ENCODE measurements around the gene CACNA2D3. TPM values are rescaled to one million over a fixed set of nuclear protein-coding genes. Genes with fewer than 3 reads are reported as not detected.

The CACNA2D3 gene
- total RNA-seq, 1 donor from 2014 or later: 10.0 TPM

DNA sequence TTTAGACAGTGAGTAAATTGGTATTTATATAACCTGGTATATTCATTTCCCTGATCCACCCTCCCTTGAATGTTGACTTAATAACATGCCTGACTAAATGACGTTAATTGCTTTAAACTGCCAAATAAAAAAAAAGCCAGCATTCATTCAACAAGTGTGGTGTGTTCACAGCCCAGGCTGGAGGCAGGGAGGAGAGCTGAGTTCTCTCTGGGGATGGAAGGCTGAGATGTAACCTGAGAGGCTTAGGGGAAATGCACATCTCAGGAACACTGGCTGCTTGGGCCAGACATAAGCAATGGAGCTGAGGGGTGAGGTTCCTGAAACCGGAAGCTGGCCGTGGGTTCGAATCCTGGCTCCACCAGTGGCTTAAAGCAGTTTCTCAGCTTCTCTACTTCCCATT lies 17.3 kb downstream of the CACNA2D3 start:
- H3K4me1 Mint-ChIP-seq (ENCODE audit: low read depth, unreplicated experiment): peaks cover 29% of the 10 kb centered on the region
- DNase-seq: no peak
- H3K27me3 Mint-ChIP-seq (ENCODE audit: unreplicated experiment): peaks cover 1% of the 10 kb centered on the region
- H3K4me3 Mint-ChIP-seq (ENCODE audit: unreplicated experiment): no peak overlapping the region
- TF ChIP-seq, protein P1, sequence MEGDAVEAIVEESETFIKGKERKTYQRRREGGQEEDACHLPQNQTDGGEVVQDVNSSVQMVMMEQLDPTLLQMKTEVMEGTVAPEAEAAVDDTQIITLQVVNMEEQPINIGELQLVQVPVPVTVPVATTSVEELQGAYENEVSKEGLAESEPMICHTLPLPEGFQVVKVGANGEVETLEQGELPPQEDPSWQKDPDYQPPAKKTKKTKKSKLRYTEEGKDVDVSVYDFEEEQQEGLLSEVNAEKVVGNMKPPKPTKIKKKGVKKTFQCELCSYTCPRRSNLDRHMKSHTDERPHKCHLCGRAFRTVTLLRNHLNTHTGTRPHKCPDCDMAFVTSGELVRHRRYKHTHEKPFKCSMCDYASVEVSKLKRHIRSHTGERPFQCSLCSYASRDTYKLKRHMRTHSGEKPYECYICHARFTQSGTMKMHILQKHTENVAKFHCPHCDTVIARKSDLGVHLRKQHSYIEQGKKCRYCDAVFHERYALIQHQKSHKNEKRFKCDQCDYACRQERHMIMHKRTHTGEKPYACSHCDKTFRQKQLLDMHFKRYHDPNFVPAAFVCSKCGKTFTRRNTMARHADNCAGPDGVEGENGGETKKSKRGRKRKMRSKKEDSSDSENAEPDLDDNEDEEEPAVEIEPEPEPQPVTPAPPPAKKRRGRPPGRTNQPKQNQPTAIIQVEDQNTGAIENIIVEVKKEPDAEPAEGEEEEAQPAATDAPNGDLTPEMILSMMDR (IDR thresholded peaks at IDR 0.05; ENCODE audit: partially characterized antibody, unreplicated experiment): no peak
- no peaks in the 10 kb centered on the region for H3K36me3 Mint-ChIP-seq (ENCODE audit: unreplicated experiment)
- H3K9me3 Mint-ChIP-seq (ENCODE audit: unreplicated experiment): peaks cover 4% of the 10 kb centered on the region
- H3K27ac Mint-ChIP-seq (ENCODE audit: unreplicated experiment): no peak overlapping the region

DNA sequence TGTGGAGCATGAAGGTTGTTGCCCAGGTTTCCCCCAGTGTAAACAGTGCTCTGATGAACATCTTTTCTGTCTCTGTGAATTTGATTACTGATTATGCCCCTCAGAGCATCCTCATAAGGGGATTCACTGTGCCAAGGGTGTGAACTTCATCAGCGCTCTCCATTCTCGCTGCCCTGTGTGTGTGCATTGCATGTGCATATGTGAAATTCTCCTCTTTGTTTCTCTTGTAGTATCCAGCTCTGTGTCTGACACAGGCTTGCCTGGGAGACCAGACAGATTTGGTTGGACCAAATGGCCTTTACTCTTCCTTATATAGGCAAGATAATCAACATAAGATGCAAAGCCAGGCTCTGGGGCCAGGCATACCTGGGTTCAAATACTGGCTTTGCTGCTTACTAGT lies 21.9 kb downstream of the CACNA2D3 start:
- no peak for DNase-seq
- no peak overlapping the region for H3K27ac Mint-ChIP-seq (ENCODE audit: unreplicated experiment)
- H3K9me3 Mint-ChIP-seq (ENCODE audit: unreplicated experiment): no peaks in the 10 kb centered on the region
- H3K36me3 Mint-ChIP-seq (ENCODE audit: unreplicated experiment): no peaks in the 10 kb centered on the region
- H3K4me3 Mint-ChIP-seq (ENCODE audit: unreplicated experiment): no peak overlapping the region
- peaks cover 1% of the 10 kb centered on the region for H3K27me3 Mint-ChIP-seq (ENCODE audit: unreplicated experiment)
- H3K4me1 Mint-ChIP-seq (ENCODE audit: low read depth, unreplicated experiment): peaks cover 15% of the 10 kb centered on the region
- TF ChIP-seq, protein P1 (IDR thresholded peaks at IDR 0.05; ENCODE audit: partially characterized antibody, unreplicated experiment): no peak

DNA sequence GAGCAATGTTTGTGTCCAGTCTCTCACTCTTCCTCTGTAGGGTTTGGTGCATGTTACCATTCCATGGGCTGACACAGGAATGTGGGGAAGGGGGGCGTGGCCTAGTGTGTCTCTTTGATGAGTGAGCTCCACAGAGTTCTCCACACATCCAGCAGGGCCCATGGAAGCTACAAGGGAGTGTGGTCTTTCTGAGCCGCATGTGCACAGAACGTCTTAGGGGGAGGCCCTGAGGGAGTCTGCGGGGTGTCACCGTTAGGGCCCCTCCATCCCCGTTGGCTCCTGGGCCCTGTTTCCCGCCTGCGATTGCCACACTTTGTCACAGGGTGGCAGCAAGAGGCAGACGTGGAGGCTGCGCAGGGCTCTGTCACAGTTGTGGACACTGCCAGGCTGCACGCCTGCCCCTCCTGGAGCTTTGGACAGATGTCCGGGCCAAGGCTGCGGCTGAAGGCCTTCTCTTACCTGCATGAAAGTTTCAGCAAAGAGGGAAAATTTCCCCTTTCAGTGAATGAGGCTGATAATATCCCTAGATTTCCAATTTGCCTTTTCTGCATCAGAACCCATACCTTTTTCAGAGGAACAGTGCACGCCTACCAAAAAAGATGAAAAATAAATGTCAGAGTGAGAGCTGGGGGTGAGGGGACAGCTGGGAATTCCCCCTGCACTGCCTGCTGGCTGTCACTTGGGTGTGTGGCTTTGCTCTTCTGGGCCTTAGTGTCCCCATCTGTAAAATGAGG lies 24.3 kb downstream of the CACNA2D3 start:
- no peaks in the 10 kb centered on the region for H3K9me3 Mint-ChIP-seq (ENCODE audit: unreplicated experiment)
- H3K4me1 Mint-ChIP-seq (ENCODE audit: low read depth, unreplicated experiment): peaks cover 10% of the 10 kb centered on the region
- no peak overlapping the region for H3K27ac Mint-ChIP-seq (ENCODE audit: unreplicated experiment)
- H3K36me3 Mint-ChIP-seq (ENCODE audit: unreplicated experiment): no peaks in the 10 kb centered on the region
- peak; percentile 77 for DNase-seq
- TF ChIP-seq, protein P1 (IDR thresholded peaks at IDR 0.05; ENCODE audit: partially characterized antibody, unreplicated experiment): peak; percentile 58
- no peak overlapping the region for H3K4me3 Mint-ChIP-seq (ENCODE audit: unreplicated experiment)
- H3K27me3 Mint-ChIP-seq (ENCODE audit: unreplicated experiment): peaks cover 1% of the 10 kb centered on the region

DNA sequence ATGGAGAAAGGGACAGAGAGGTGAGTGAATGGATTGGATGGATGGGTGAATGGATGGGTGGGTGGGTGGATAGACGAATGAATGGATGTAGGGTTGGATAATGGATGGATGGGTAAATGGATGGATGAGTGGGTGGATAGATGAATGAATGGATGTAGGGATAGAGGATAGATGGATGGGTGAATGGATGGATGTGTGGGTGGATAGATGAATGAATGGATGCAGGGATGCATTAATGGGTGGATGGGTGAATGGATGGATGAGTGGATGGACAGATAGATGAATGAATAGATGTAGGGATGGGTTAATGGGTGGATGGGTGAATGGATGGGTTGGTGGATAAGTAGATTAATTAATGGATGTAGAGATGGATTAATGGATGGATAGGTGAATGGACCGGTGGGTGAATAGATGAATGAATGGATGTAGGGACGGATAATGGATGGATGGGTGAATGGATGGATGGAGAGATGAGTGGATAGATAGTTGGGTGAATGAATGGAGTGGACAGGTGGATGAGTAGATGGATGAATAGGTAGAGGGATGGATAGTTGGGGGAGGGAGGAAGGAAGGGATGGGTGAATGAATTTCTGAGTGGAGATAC lies 28.6 kb downstream of the CACNA2D3 start:
- Mint-ChIP-seq H3K27ac (ENCODE audit: unreplicated experiment) (no peak overlapping the region), H3K4me1 (ENCODE audit: low read depth, unreplicated experiment) (peaks cover 13% of the 10 kb centered on the region), H3K9me3 (ENCODE audit: unreplicated experiment) (no peaks in the 10 kb centered on the region), H3K4me3 (ENCODE audit: unreplicated experiment) (no peak overlapping the region), H3K27me3 (ENCODE audit: unreplicated experiment) (no peaks in the 10 kb centered on the region), H3K36me3 (ENCODE audit: unreplicated experiment) (no peaks in the 10 kb centered on the region)
- TF ChIP-seq, protein P1 (IDR thresholded peaks at IDR 0.05; ENCODE audit: partially characterized antibody, unreplicated experiment): no peak
- no peak for DNase-seq

DNA sequence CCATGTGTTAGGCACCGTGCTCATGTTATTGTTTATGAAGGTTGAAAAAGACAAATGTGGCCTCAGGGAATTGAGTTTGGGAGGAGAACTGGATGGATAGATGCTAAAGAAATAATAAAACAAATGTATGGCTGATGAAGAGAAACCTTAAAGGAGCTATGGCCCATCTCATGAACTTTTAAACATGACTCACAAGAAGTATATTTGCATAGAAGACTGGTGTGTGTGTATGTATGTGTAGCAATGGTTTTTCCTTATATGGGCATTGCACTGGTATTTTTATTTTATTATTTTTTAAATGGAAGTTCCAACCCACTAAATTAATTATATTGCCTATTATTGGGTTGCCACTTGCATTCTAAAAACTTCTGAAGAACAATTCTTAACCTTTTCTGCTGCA lies 31.1 kb downstream of the CACNA2D3 start:
- Mint-ChIP-seq H3K27me3 (ENCODE audit: unreplicated experiment) (no peaks in the 10 kb centered on the region), H3K27ac (ENCODE audit: unreplicated experiment) (no peak overlapping the region), H3K36me3 (ENCODE audit: unreplicated experiment) (no peaks in the 10 kb centered on the region), H3K9me3 (ENCODE audit: unreplicated experiment) (no peaks in the 10 kb centered on the region), H3K4me3 (ENCODE audit: unreplicated experiment) (no peak overlapping the region), H3K4me1 (ENCODE audit: low read depth, unreplicated experiment) (peaks cover 5% of the 10 kb centered on the region)
- TF ChIP-seq, protein P1 (IDR thresholded peaks at IDR 0.05; ENCODE audit: partially characterized antibody, unreplicated experiment): no peak
- DNase-seq: no peak
